ENCODE data around the gene TSFM.
"Not testable (repeated sequence)": the region's sequence is repeated elsewhere in the genome, so short reads cannot be mapped to it uniquely, and the experiment has no call there.

TSFM gene

GRCh38 chr12:57815177-57816000 lies 32.8 kb downstream of the TSFM start:
- Histone ChIP-seq H3K4me3 (ENCODE audit: low read depth, low read length) (no peak overlapping the region), H3K27ac (no peak overlapping the region), H3K36me3 (replicated peaks) (peaks cover 10% of the 10 kb centered on the region), H3K27me3 (replicated peaks) (no peaks in the 10 kb centered on the region)
- in situ Hi-C loops (cut with HindIII; ENCODE audit: low pct_ligation_motif_present, low sequenced_read_pairs), result no loop called here
- TF ChIP-seq, protein P1, sequence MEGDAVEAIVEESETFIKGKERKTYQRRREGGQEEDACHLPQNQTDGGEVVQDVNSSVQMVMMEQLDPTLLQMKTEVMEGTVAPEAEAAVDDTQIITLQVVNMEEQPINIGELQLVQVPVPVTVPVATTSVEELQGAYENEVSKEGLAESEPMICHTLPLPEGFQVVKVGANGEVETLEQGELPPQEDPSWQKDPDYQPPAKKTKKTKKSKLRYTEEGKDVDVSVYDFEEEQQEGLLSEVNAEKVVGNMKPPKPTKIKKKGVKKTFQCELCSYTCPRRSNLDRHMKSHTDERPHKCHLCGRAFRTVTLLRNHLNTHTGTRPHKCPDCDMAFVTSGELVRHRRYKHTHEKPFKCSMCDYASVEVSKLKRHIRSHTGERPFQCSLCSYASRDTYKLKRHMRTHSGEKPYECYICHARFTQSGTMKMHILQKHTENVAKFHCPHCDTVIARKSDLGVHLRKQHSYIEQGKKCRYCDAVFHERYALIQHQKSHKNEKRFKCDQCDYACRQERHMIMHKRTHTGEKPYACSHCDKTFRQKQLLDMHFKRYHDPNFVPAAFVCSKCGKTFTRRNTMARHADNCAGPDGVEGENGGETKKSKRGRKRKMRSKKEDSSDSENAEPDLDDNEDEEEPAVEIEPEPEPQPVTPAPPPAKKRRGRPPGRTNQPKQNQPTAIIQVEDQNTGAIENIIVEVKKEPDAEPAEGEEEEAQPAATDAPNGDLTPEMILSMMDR (IDR thresholded peaks at IDR 0.05; ENCODE audit: low read depth, low read length, missing control alignments), result peak; percentile 50
- DNase-seq, result no peak

DNA sequence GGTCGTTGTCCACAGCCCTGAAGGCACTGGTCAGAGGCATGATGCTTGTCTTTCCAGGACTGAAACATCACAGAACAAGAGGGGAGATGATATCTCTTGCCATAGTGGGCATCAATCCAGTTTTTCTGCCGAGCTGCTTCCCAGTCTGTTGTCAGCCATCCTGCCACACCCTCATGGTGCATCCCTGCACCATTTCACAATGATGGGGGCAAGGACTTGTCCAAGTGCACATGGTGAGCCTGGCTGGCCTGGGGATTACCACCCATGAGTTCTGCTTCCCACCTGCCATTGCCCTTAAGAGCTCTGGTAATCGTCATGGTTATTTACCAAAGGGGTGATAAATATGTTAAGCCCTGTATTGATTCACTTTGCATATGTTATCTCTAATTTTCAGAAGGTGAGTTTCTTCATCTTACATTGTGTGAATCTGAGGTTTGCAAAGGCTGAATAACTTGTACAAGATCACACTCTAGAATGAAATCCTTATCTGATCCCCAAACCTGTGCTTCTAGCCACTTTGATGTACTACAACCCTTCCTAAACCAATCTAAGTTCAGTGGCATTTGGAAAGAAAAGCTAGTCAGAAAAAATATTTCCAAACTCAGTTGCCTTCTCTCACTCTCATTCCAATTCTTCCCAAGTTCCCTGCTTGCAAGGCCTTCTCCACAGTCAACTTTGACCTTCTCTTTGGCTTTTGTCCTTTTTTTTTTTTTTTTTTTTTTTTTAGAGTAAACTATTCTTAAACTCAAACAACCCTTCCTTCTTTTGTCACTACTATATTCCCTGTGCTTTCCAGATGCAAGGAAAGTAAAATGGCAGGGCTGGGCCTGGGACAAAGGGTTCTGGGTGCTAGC lies 33.6 kb downstream of the TSFM start:
- in situ Hi-C loops (cut with HindIII; ENCODE audit: low pct_ligation_motif_present, low sequenced_read_pairs), result no loop called here
- no peak overlapping the region for H3K4me3 ChIP-seq (ENCODE audit: low read depth, low read length)
- TF ChIP-seq, protein P1 (IDR thresholded peaks at IDR 0.05; ENCODE audit: low read depth, low read length, missing control alignments), result no peak
- DNase-seq, result no peak
- H3K36me3 ChIP-seq (replicated peaks), result peaks cover 17% of the 10 kb centered on the region
- no peaks in the 10 kb centered on the region for H3K27me3 ChIP-seq (replicated peaks)
- no peak overlapping the region for H3K27ac ChIP-seq

DNA sequence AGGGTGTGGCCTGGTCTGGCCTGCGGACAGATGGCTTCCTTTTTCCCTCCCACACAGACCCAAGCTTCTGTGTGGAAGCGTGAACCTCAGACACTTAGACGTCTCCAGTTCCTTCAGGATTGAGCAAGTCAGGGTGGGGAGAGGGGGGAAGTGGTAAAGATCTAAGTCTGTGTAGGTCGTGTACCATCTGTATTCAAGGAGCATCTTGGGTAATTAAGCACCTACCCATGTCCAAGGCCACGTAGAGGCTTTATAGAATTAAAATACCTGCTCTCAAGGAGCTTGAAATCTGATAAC lies 34.2 kb downstream of the TSFM start:
- no peak overlapping the region for H3K4me3 ChIP-seq (ENCODE audit: low read depth, low read length)
- in situ Hi-C loops (cut with HindIII; ENCODE audit: low pct_ligation_motif_present, low sequenced_read_pairs), result no loop called here
- H3K36me3 ChIP-seq (replicated peaks), result peaks cover 20% of the 10 kb centered on the region
- DNase-seq, result no peak
- TF ChIP-seq, protein P1 (IDR thresholded peaks at IDR 0.05; ENCODE audit: low read depth, low read length, missing control alignments), result no peak
- H3K27ac ChIP-seq, result no peak overlapping the region
- no peaks in the 10 kb centered on the region for H3K27me3 ChIP-seq (replicated peaks)

DNA sequence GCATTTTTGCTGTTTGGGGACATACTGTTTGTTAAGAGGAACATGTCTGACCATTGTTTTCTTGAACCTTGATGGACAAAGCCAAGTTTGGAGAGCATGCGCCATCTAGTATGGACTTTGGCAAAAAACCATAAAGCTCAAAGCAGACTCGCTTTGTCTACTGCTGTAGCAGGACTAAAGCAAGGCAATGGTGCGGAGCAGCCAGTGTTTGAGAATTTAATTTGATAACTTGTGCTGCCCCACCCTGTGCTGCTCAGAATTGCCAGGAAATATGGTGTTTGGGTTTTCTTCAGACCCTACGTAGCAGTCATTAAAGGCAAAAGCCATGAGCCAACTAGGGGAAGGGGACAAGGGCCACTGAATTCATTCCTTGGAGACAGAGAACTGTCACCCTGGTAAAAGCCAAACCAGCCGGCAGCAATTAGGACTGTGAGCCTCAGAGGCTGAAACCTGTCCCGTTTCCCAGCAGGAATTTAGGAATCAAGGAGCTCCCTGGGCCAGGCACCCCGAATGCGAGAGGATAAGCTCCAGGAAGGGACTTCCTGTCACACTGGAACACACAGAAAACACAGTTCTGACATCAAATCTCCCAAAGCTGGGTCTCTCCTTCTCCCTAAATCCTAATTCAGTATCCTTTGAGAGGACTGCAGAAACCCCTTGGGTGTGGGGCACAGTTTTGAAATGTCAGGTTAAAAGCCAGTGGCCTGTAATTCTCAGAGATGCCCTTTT lies 34.8 kb downstream of the TSFM start:
- H3K27me3 ChIP-seq (replicated peaks), result no peaks in the 10 kb centered on the region

GRCh38 chr12:57817990-57818331 lies 35.4 kb downstream of the TSFM start:
- H3K36me3 ChIP-seq (replicated peaks), result peaks cover 30% of the 10 kb centered on the region
- DNase-seq; H3K4me3 ChIP-seq (ENCODE audit: low read depth, low read length); H3K27me3 ChIP-seq (replicated peaks); in situ Hi-C loops (cut with HindIII; ENCODE audit: low pct_ligation_motif_present, low sequenced_read_pairs); H3K27ac ChIP-seq: not testable (repeated sequence)

More for the DNA sequence above, 34.8 kb downstream of the TSFM start:
- DNase-seq, result no peak
- in situ Hi-C loops (cut with HindIII; ENCODE audit: low pct_ligation_motif_present, low sequenced_read_pairs), result no loop called here
- Histone ChIP-seq H3K27ac (no peak overlapping the region), H3K36me3 (replicated peaks) (peaks cover 25% of the 10 kb centered on the region), H3K4me3 (ENCODE audit: low read depth, low read length) (no peak overlapping the region)
- TF ChIP-seq, protein P1 (IDR thresholded peaks at IDR 0.05; ENCODE audit: low read depth, low read length, missing control alignments), result no peak

- in situ Hi-C loops (cut with HindIII; ENCODE audit: low pct_ligation_motif_present, low sequenced_read_pairs); DNase-seq; H3K4me3 ChIP-seq (ENCODE audit: low read depth, low read length); H3K27ac ChIP-seq; H3K27me3 ChIP-seq (replicated peaks): not testable (repeated sequence)
- peaks cover 52% of the 10 kb centered on the region for H3K36me3 ChIP-seq (replicated peaks)
Measured at GRCh38 chr12:57820119-57820518, 37.5 kb downstream of the TSFM start.

GRCh38 chr12:57821015-57821414 lies 38.4 kb downstream of the TSFM start:
- H3K36me3 ChIP-seq (replicated peaks), result peaks cover 61% of the 10 kb centered on the region
- in situ Hi-C loops (cut with HindIII; ENCODE audit: low pct_ligation_motif_present, low sequenced_read_pairs); H3K27me3 ChIP-seq (replicated peaks); H3K4me3 ChIP-seq (ENCODE audit: low read depth, low read length); H3K27ac ChIP-seq; DNase-seq: not testable (repeated sequence)

All from brain microvascular endothelial cell (primary cell).